GM10847 (cell line): Measurements from ENCODE around the gene HTR1E.

Experiments
- POLR2A ChIP-seq: IDR thresholded peaks from 2 replicates; pipeline ENCODE4 v1.6.1; 2011; ENCODE audit not compliant: insufficient read length; ENCODE audit errors: extremely low read depth

HTR1E gene

GRCh38 chr6:86964029-86964579, 26.8 kb downstream of the HTR1E start:
- no peak for TF ChIP-seq POLR2A

- TF ChIP-seq POLR2A = no peak
These were observed 28.9 kb downstream of the HTR1E start for GRCh38 chr6:86966271-86966670.

- no peak for TF ChIP-seq POLR2A
These were observed 32.2 kb downstream of the HTR1E start for GRCh38 chr6:86969573-86969972.

- no peak for TF ChIP-seq POLR2A
These were observed 35.8 kb downstream of the HTR1E start for GRCh38 chr6:86973088-86973487.

- TF ChIP-seq POLR2A = no peak
These were observed 40.9 kb downstream of the HTR1E start for GRCh38 chr6:86978251-86978650.

- TF ChIP-seq POLR2A = no peak
These were observed 64.2 kb downstream of the HTR1E start for GRCh38 chr6:87001494-87001893.

GRCh38 chr6:87012035-87012434, 74.7 kb downstream of the HTR1E start:
- TF ChIP-seq POLR2A = no peak

GRCh38 chr6:87012743-87013142, 75.4 kb downstream of the HTR1E start:
- TF ChIP-seq POLR2A = no peak

GRCh38 chr6:87016772-87017171, 79.4 kb downstream of the HTR1E start:
- TF ChIP-seq POLR2A = no peak

GRCh38 chr6:87027021-87027420, 89.7 kb downstream of the HTR1E start:
- TF ChIP-seq POLR2A = no peak

GRCh38 chr6:87029711-87030314, 92.5 kb downstream of the HTR1E start:
- TF ChIP-seq POLR2A = no peak

- TF ChIP-seq POLR2A = no peak
These were observed 103.4 kb downstream of the HTR1E start for GRCh38 chr6:87040729-87041128.

GRCh38 chr6:87045521-87046075, 108.3 kb downstream of the HTR1E start:
- TF ChIP-seq POLR2A = no peak

GRCh38 chr6:87049779-87050178, 112.5 kb downstream of the HTR1E start:
- no peak for TF ChIP-seq POLR2A

- TF ChIP-seq POLR2A = no peak
These were observed 116.0 kb downstream of the HTR1E start for GRCh38 chr6:87053312-87053711.

- no peak for TF ChIP-seq POLR2A
These were observed 117.0 kb downstream of the HTR1E start for GRCh38 chr6:87054143-87054833.
